GM19452 (cell line): ENCODE data around the gene TGFB2.

ENCODE experiments used
- ATAC-seq: cut with Tn5 transposase; IDR thresholded peaks from one replicate; pipeline ENCODE4 v1.9.1; 2021; ENCODE audit not compliant: unreplicated experiment

TGFB2 gene

GRCh38 chr1:218330043-218330623 lies 15.0 kb upstream of the TGFB2 start:
- peak; percentile 68 for ATAC-seq

DNA sequence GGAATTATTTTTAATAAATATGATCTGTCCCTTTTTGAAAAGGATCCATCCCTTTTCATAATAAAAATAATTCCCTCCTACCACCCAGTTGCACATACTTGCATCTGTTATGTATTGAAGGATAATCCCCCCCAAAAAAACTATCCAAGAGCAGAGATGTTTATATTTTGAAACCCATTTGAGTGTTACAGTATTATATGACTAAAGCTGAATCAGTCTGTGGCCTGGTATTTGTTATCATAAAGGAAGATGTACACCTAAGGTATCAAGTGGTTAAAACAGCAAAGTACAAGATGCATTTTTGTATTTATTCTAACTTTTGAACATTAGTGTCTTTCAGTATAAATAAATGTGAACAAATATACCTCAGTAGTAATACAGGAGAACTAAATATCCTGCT lies 12.7 kb upstream of the TGFB2 start:
- no peak for ATAC-seq

DNA sequence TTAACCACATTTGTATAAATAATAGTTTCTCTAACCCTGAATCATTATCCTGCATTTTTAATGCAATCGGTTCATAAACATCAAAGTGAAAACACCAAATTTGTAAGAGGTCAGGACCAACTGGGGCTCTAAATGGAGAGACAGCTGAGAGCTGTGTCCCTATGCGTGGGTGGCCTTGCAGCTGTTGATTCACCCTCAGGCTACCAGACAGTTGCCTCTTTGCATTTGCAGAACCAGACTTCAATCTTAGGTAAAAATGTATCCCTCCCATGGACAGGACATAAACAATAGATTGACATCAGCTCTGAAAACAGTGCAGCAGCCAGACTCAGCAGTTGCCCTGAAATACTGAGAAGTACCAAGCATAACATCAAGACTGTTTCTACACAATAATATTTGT lies 8.8 kb upstream of the TGFB2 start:
- no peak for ATAC-seq

- peak; percentile 69 for ATAC-seq
Measured at GRCh38 chr1:218339267-218339831, 5.8 kb upstream of the TGFB2 start.

DNA sequence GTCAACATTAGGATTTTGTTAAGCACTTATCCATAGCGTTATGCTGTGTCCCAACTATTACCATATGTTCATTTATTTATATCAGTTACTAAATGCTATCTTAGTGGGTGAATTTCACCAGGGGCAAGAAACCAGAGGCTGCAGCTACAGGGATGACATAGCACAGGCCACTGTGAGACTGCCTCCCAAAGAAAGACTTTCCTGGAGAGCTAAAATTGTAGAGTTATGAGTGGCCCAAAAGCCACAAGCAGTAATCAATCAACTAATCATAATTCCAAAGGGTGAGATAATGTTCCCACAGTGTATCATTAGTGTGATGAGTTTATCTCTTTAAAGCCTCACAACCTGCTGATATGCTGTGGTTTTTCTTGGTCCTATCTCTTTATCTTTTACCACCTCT lies 3.8 kb upstream of the TGFB2 start:
- ATAC-seq: no peak

DNA sequence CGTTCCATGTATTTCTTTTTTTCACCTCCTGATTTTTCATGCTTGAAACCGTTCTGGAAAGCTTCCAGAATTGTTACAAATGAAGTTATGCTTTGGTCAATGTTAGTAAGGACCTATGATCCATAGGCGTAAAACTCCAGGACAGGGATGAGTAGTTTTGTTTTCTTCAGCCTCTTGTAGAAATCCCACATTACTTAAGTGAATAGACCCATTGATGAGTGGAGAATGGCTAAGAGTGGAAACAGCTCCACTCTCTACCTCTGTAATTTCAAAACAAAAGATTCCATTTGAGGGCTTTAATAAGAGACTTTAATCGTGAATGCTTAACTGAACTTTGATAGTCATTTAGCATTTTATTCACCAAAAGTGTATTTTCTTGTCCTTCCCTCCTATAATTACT lies 3.0 kb upstream of the TGFB2 start:
- ATAC-seq: no peak

GRCh38 chr1:218345673-218346390 lies 696 bp downstream of the TGFB2 start:
- ATAC-seq: peak; percentile 54

GRCh38 chr1:218346391-218347204 lies 1.5 kb downstream of the TGFB2 start:
- ATAC-seq: no peak

GRCh38 chr1:218347336-218347722 lies 2.2 kb downstream of the TGFB2 start:
- no peak for ATAC-seq

GRCh38 chr1:218347723-218348627 lies 2.8 kb downstream of the TGFB2 start:
- ATAC-seq: no peak

DNA sequence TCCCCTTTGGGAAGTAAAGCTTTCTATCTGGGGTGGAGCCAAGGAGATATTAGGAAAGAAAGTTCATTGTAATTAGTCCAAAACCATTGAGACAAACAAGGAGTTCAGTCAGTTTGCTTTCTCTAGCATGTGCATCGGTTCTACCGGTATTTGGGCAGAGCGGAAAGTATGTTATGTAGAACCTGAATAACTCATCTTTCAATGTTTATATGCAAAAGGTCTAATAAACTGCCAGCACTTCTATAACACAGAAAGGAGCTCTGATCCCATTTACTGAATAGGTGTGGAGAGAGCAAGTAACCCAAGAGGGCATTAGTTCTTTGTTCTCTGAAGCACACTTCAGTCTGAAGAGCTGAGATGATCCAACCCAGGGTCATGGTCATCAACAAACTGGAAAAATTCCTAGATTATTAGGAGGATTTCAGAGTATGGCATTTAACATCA lies 3.5 kb downstream of the TGFB2 start:
- ATAC-seq: no peak

DNA sequence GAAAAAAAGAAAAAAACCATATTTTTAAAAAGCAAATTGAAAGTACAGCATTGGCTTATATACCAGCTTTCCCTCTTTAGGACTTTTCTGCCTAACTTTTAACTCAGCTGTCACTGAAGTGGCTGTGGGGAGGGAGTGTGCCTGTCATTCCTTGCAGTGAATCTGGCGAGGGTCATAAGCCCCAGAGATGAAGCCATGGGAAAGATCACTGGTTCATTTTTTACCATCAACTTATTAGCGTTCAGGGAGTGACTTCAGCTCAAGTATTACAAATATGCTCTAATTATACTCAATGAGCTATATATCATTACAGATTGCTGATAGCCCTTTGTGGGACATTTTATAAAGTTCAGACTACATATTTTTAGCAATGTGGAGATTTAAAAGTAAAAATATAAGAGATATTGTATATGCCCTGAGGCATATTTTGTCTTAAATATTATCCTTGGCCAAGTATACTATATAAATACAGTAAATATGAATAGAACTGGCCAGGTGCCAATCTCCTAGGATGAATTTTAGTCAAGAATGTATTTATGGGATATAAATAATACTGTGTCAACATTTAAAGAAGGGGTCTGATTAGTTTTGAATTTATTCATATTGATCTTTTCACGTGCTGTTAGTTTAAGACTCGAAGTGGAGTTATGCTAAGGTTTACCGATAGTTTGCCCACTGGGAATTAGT lies 4.4 kb downstream of the TGFB2 start:
- ATAC-seq: no peak

DNA sequence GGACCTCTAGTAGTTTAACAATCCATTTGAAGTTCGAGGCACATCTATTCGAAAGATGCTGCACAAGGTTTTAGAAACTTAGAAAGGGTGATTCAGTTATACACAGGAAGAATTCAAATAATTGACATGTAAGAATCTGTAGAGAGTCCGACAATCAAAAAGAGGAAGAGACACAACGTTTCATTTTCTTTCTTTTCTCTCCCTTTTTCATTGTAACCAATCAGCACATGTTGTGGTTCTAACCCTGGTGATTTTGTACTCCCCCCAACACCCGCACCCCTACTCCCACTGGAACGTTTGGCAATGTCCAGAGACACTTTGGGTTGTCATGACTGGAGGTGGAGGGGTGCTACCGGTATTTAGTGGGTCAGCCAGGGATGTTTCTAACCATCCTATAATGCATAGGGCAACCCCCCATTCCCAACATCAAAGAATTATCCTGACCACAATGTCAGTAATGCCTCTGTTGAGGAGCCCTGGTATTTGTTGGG lies 4.9 kb downstream of the TGFB2 start:
- ATAC-seq: no peak

DNA sequence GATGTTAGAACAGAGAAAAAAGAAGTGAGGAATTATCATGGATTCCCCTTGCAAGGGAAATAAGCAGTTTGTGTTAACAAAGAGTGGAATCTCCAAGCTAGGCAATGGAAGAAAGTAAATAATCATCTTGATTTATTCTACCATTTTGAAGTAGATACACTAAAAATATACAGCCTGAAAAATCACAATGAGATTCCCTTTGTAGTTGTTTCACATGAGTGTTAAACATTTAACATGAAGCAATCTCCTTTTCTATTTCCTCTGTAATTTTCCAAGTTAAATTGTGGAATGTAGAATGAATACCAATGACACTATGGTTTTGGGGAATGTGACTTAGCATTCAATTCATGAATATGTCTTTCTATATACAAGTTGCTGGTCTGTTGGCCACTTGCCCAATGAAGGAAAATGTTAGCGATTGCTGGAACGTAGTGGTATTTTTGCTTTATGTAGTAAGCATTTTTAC lies 5.7 kb downstream of the TGFB2 start:
- ATAC-seq: no peak

GRCh38 chr1:218351391-218352074 lies 6.4 kb downstream of the TGFB2 start:
- peak; percentile 56 for ATAC-seq

GRCh38 chr1:218352075-218352438 lies 6.9 kb downstream of the TGFB2 start:
- no peak for ATAC-seq

DNA sequence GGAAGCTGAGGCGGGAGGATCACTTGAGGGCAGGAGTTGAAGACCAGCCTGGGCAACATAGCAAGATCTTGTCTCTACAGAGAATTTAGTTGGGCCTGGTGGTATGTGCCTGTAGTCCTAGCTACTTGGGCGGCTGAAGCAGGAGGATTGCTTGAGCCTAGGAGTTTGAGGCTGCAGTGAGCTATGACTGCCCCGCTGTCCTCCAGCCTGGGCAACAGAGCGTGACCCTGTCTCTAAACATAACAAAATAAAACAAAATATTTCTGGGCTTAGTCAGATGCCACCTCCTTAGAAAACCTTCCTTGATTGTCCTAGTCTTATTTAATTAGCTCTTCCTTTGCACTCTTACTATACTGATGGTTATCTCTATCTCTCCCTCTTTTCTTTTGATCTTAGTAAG lies 8.5 kb downstream of the TGFB2 start:
- ATAC-seq: no peak

GRCh38 chr1:218355278-218355677 lies 10.1 kb downstream of the TGFB2 start:
- no peak for ATAC-seq

GRCh38 chr1:218357211-218357892 lies 12.2 kb downstream of the TGFB2 start:
- no peak for ATAC-seq
